ENCODE data around the gene NT5C1B. TPM values are rescaled to one million over a fixed set of nuclear protein-coding genes. Genes with fewer than 3 reads are reported as not detected.

Gene NT5C1B
- total and polyA plus RNA-seq, 10 of the 15 experiments (the other 5 are each of a cell fraction or from before 2014, with no cell fraction given), result 0.40 to 0.44 TPM; not detected in 8

GRCh38 chr2:18560031-18560796 is 29.2 kb downstream of the NT5C1B start, which contains the start of gene RDH14 (continued):
- no peak for TF ChIP-seq CEBPZ (IDR thresholded peaks at IDR 0.05; ENCODE audit: low read depth, low read length)
- no peak for TF ChIP-seq MEF2B (IDR thresholded peaks at IDR 0.05; ENCODE audit: partially characterized antibody, poor library complexity, severe bottlenecking)
- no peak for TF ChIP-seq ZBED1 (IDR thresholded peaks at IDR 0.05; ENCODE audit: borderline replicate concordance)
- no peak for TF ChIP-seq ATF2 (IDR thresholded peaks at IDR 0.05; ENCODE audit: low read length)
- no peak for TF ChIP-seq PRDM15 (CRISPR knock-in tag; IDR thresholded peaks at IDR 0.05)
- peak; percentile 95 for TF ChIP-seq ZNF207 (IDR thresholded peaks at IDR 0.05; ENCODE audit: borderline replicate concordance)
- no peak for TF ChIP-seq NR2C2 (IDR thresholded peaks at IDR 0.05; ENCODE audit: borderline replicate concordance, control insufficient read depth, insufficient read length, low read depth)
- peak; percentile 95 for TF ChIP-seq CREM (IDR thresholded peaks at IDR 0.05; ENCODE audit: low read depth)
- no peak for TF ChIP-seq SUPT20H (IDR thresholded peaks at IDR 0.05; ENCODE audit: borderline replicate concordance, control insufficient read depth, low read depth, low read length)
- peak; percentile 82; the same call in 1 of the 2 replicates for TF ChIP-seq SMARCA5 (IDR thresholded peaks at IDR 0.05)
- peak; percentile 53; the same call in 1 of the 2 replicates for TF ChIP-seq TCF12 (IDR thresholded peaks at IDR 0.05; ENCODE audit: low read depth, low read length)
- no peak for TF ChIP-seq RB1 (IDR thresholded peaks at IDR 0.05; ENCODE audit: borderline replicate concordance)
- TF ChIP-seq MEF2A (IDR thresholded peaks at IDR 0.05; ENCODE audit: insufficient read depth, low read depth, low read length), result no peak
- TF ChIP-seq HCFC1 (IDR thresholded peaks at IDR 0.05; ENCODE audit: low read length), result peak; percentile 98
- no peak for TF ChIP-seq BCL3 (IDR thresholded peaks at IDR 0.05; ENCODE audit: borderline replicate concordance, insufficient read depth, low read depth, low read length, poor library complexity, severe bottlenecking)
- TF ChIP-seq GABPA (IDR thresholded peaks at IDR 0.05; ENCODE audit: low read depth), result no peak
- TF ChIP-seq ZNF274 (IDR thresholded peaks at IDR 0.05; ENCODE audit: insufficient read depth, insufficient read length), result no peak
- TF ChIP-seq HDAC6 (IDR thresholded peaks at IDR 0.05; ENCODE audit: unreplicated experiment), result no peak
- TF ChIP-seq FOS (IDR thresholded peaks at IDR 0.05; ENCODE audit: borderline replicate concordance, extremely low read depth, insufficient read length), result no peak
- no peak for TF ChIP-seq STAT3 (IDR thresholded peaks at IDR 0.05; ENCODE audit: low read depth, low read length)

Data from GM12878 (cell line).